PFSK-1 (cell line): ENCODE results near the gene QRFP.

Experiments
- POLR2AphosphoS5 ChIP-seq: IDR thresholded peaks from 2 replicates; pipeline ENCODE4 v1.6.1; 2012; ENCODE audit warnings: low read depth, mild to moderate bottlenecking, control low read depth, low read length, moderate library complexity
- SIN3A ChIP-seq: IDR thresholded peaks from 2 replicates; pipeline ENCODE4 v1.6.1; 2012; ENCODE audit warnings: mild to moderate bottlenecking, low read length, moderate library complexity, borderline replicate concordance; ENCODE audit not compliant: insufficient read depth

- TF ChIP-seq POLR2AphosphoS5 (no peak), SIN3A (no peak)
These were observed 25.9 kb downstream of the QRFP start for GRCh38 chr9:130870491-130871381.
